GM23248 (cell line): ENCODE measurements around the gene GGCX.

Source experiments
- EZH2 ChIP-seq: fragments of 200-600 bp; sonication (generic); IDR thresholded peaks from 2 replicates; pipeline ENCODE4 v1.6.1; 2018; ENCODE audit warnings: antibody characterized with exemption, mild to moderate bottlenecking; ENCODE audit not compliant: insufficient read depth, poor library complexity, severe bottlenecking
- EZH2phosphoT487 ChIP-seq: fragments of 200-600 bp; sonication (generic); IDR thresholded peaks from 2 replicates; pipeline ENCODE4 v1.6.1; 2018; ENCODE audit warnings: antibody characterized with exemption, moderate library complexity, mild to moderate bottlenecking, low read depth; ENCODE audit not compliant: insufficient read depth

DNA sequence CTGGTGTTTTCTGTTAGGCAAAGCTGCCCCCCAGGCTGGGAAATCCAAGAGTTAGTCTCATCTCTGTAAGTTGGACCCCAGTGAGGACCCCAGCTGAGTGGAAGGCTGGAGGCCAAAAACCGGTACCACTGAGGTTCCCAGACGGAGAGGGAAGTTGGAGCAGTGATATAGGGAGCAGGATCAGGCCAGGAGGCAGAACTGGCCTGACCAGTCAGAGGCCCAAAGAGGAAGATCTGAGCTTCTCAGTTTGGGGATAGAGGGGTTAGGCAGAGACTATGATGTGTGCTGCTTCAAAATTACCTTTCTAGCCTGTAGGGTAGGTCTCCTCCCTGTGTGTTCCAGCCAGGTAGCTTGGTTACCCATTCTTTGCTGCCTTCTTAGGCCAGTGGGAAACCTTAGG is 29.7 kb upstream of the GGCX start:
- no peak for TF ChIP-seq EZH2phosphoT487
- no peak for TF ChIP-seq EZH2
